Ishikawa (cell line): Measurements from ENCODE around the gene AUP1.

Experiments
- CEBPB ChIP-seq: IDR thresholded peaks from 2 replicates; pipeline ENCODE4 v1.6.1; 2012
- CREB1 ChIP-seq: IDR thresholded peaks from 2 replicates; pipeline ENCODE4 v1.6.1; 2012; ENCODE audit warnings: low read depth
- EGR1 ChIP-seq: IDR thresholded peaks from 2 replicates; pipeline ENCODE4 v1.6.1; 2012
- EP300 ChIP-seq: IDR thresholded peaks from 2 replicates; pipeline ENCODE4 v1.6.1; 2012; ENCODE audit warnings: borderline replicate concordance
- FOXM1 ChIP-seq: IDR thresholded peaks from 2 replicates; pipeline ENCODE4 v1.6.1; 2012; ENCODE audit warnings: low read depth, borderline replicate concordance
- NFIC ChIP-seq: IDR thresholded peaks from 2 replicates; pipeline ENCODE4 v1.6.1; 2012
- RAD21 ChIP-seq: IDR thresholded peaks from 2 replicates; pipeline ENCODE4 v1.6.1; 2012; ENCODE audit warnings: low read depth
- TAF1 ChIP-seq: IDR thresholded peaks from 2 replicates; pipeline ENCODE4 v1.6.1; 2012; ENCODE audit warnings: low read depth, mild to moderate bottlenecking
- TCF12 ChIP-seq: IDR thresholded peaks from 2 replicates; pipeline ENCODE4 v1.6.1; 2012; ENCODE audit warnings: low read depth
- TEAD4 ChIP-seq: IDR thresholded peaks from 2 replicates; pipeline ENCODE4 v1.6.1; 2012
- YY1 ChIP-seq: IDR thresholded peaks from 2 replicates; pipeline ENCODE4 v1.6.1; 2012; ENCODE audit warnings: low read depth
- ZBTB7A ChIP-seq: IDR thresholded peaks from 2 replicates; pipeline ENCODE4 v1.6.1; 2012; ENCODE audit warnings: low read depth
- TF ChIP-seq, protein P1 (sequence below): IDR thresholded peaks from 2 replicates; pipeline ENCODE4 v1.6.1; 2012
- TF ChIP-seq, protein P2 (sequence below): IDR thresholded peaks from 2 replicates; pipeline ENCODE4 v1.6.1; 2012
- TF ChIP-seq, protein P3 (sequence below): IDR thresholded peaks from 2 replicates; pipeline ENCODE4 v1.6.1; 2012; ENCODE audit warnings: low read depth, mild to moderate bottlenecking

AUP1 gene

GRCh38 chr2:74502720-74503505 lies 26.6 kb downstream of the AUP1 start:
- TF ChIP-seq, protein P1, sequence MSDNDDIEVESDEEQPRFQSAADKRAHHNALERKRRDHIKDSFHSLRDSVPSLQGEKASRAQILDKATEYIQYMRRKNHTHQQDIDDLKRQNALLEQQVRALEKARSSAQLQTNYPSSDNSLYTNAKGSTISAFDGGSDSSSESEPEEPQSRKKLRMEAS: peak; percentile 74
- TF ChIP-seq CREB1 (no peak), FOXM1 (no peak), TCF12 (peak; percentile 39; the same call in 1 of the 2 replicates), TEAD4 (no peak), EP300 (peak; percentile 37; the same call in 1 of the 2 replicates), YY1 (no peak), EGR1 (peak; percentile 14; the same call in 1 of the 2 replicates), CEBPB (no peak), ZBTB7A (peak; percentile 96), TAF1 (peak; percentile 58; the same call in 1 of the 2 replicates), NFIC (peak; percentile 15; the same call in 1 of the 2 replicates), RAD21 (peak; percentile 31; the same call in 1 of the 2 replicates)
- TF ChIP-seq, protein P2, sequence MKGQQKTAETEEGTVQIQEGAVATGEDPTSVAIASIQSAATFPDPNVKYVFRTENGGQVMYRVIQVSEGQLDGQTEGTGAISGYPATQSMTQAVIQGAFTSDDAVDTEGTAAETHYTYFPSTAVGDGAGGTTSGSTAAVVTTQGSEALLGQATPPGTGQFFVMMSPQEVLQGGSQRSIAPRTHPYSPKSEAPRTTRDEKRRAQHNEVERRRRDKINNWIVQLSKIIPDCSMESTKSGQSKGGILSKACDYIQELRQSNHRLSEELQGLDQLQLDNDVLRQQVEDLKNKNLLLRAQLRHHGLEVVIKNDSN: peak; percentile 65
- TF ChIP-seq, protein P3, sequence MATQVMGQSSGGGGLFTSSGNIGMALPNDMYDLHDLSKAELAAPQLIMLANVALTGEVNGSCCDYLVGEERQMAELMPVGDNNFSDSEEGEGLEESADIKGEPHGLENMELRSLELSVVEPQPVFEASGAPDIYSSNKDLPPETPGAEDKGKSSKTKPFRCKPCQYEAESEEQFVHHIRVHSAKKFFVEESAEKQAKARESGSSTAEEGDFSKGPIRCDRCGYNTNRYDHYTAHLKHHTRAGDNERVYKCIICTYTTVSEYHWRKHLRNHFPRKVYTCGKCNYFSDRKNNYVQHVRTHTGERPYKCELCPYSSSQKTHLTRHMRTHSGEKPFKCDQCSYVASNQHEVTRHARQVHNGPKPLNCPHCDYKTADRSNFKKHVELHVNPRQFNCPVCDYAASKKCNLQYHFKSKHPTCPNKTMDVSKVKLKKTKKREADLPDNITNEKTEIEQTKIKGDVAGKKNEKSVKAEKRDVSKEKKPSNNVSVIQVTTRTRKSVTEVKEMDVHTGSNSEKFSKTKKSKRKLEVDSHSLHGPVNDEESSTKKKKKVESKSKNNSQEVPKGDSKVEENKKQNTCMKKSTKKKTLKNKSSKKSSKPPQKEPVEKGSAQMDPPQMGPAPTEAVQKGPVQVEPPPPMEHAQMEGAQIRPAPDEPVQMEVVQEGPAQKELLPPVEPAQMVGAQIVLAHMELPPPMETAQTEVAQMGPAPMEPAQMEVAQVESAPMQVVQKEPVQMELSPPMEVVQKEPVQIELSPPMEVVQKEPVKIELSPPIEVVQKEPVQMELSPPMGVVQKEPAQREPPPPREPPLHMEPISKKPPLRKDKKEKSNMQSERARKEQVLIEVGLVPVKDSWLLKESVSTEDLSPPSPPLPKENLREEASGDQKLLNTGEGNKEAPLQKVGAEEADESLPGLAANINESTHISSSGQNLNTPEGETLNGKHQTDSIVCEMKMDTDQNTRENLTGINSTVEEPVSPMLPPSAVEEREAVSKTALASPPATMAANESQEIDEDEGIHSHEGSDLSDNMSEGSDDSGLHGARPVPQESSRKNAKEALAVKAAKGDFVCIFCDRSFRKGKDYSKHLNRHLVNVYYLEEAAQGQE: no peak

- TF ChIP-seq, protein P1: no peak
- TF ChIP-seq FOXM1 (no peak), YY1 (no peak), NFIC (no peak), ZBTB7A (no peak)
- TF ChIP-seq, protein P2: no peak
These were observed 27.3 kb downstream of the AUP1 start for GRCh38 chr2:74502147-74502719.

- TF ChIP-seq RAD21 (no peak), EGR1 (no peak), ZBTB7A (no peak), TEAD4 (no peak)
- TF ChIP-seq, protein P3: peak; percentile 49
These were observed 28.0 kb downstream of the AUP1 start for GRCh38 chr2:74501335-74502071.

- no peak for TF ChIP-seq RAD21
- no peak for TF ChIP-seq TEAD4
- TF ChIP-seq, protein P3: no peak
- TF ChIP-seq, protein P2: no peak
- TF ChIP-seq EP300: no peak
- TF ChIP-seq CEBPB: no peak
- TF ChIP-seq TAF1: no peak
These were observed 28.9 kb downstream of the AUP1 start for GRCh38 chr2:74500578-74500946.
